Ishikawa (cell line): Measurements from ENCODE around the gene IBA57.
A peak's percentile ranks its signal among the peaks of the same experiment; 100 is the strongest.

Experiments used
- CEBPB ChIP-seq: IDR thresholded peaks from 2 replicates; pipeline ENCODE4 v1.6.1; 2012
- CREB1 ChIP-seq: IDR thresholded peaks from 2 replicates; pipeline ENCODE4 v1.6.1; 2012; ENCODE audit warnings: low read depth
- EGR1 ChIP-seq: IDR thresholded peaks from 2 replicates; pipeline ENCODE4 v1.6.1; 2012
- EP300 ChIP-seq: IDR thresholded peaks from 2 replicates; pipeline ENCODE4 v1.6.1; 2012; ENCODE audit warnings: borderline replicate concordance
- FOXM1 ChIP-seq: IDR thresholded peaks from 2 replicates; pipeline ENCODE4 v1.6.1; 2012; ENCODE audit warnings: low read depth, borderline replicate concordance
- NFIC ChIP-seq: IDR thresholded peaks from 2 replicates; pipeline ENCODE4 v1.6.1; 2012
- RAD21 ChIP-seq: IDR thresholded peaks from 2 replicates; pipeline ENCODE4 v1.6.1; 2012; ENCODE audit warnings: low read depth
- REST ChIP-seq: IDR thresholded peaks from 2 replicates; pipeline ENCODE4 v1.6.1; 2012; ENCODE audit warnings: low read depth, mild to moderate bottlenecking
- TAF1 ChIP-seq: IDR thresholded peaks from 2 replicates; pipeline ENCODE4 v1.6.1; 2012; ENCODE audit warnings: low read depth, mild to moderate bottlenecking
- TCF12 ChIP-seq: IDR thresholded peaks from 2 replicates; pipeline ENCODE4 v1.6.1; 2012; ENCODE audit warnings: low read depth
- TEAD4 ChIP-seq: IDR thresholded peaks from 2 replicates; pipeline ENCODE4 v1.6.1; 2012
- YY1 ChIP-seq: IDR thresholded peaks from 2 replicates; pipeline ENCODE4 v1.6.1; 2012; ENCODE audit warnings: low read depth
- ZBTB7A ChIP-seq: IDR thresholded peaks from 2 replicates; pipeline ENCODE4 v1.6.1; 2012; ENCODE audit warnings: low read depth
- TF ChIP-seq, protein P1 (sequence below): IDR thresholded peaks from 2 replicates; pipeline ENCODE4 v1.6.1; 2012
- TF ChIP-seq, protein P2 (sequence below): IDR thresholded peaks from 2 replicates; pipeline ENCODE4 v1.6.1; 2012

The IBA57 gene

GRCh38 chr1:228152918-228153258, 12.7 kb upstream of the IBA57 start:
- TF ChIP-seq, protein P1, sequence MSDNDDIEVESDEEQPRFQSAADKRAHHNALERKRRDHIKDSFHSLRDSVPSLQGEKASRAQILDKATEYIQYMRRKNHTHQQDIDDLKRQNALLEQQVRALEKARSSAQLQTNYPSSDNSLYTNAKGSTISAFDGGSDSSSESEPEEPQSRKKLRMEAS: no peak
- no peak for TF ChIP-seq CEBPB
- no peak for TF ChIP-seq EGR1
- no peak for TF ChIP-seq TEAD4
- no peak for TF ChIP-seq FOXM1
- TF ChIP-seq YY1: no peak
- no peak for TF ChIP-seq CREB1
- TF ChIP-seq NFIC: no peak
- TF ChIP-seq RAD21: no peak
- TF ChIP-seq REST: no peak
- TF ChIP-seq TCF12: no peak

- TF ChIP-seq TCF12 (no peak), YY1 (no peak), NFIC (no peak), RAD21 (no peak), EP300 (no peak), CEBPB (no peak), FOXM1 (no peak), EGR1 (no peak), CREB1 (no peak), ZBTB7A (no peak), TAF1 (no peak), REST (no peak), TEAD4 (no peak)
- TF ChIP-seq, protein P2, sequence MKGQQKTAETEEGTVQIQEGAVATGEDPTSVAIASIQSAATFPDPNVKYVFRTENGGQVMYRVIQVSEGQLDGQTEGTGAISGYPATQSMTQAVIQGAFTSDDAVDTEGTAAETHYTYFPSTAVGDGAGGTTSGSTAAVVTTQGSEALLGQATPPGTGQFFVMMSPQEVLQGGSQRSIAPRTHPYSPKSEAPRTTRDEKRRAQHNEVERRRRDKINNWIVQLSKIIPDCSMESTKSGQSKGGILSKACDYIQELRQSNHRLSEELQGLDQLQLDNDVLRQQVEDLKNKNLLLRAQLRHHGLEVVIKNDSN: no peak
- TF ChIP-seq, protein P1: no peak
Measured at GRCh38 chr1:228154021-228154669, 11.5 kb upstream of the IBA57 start.

DNA sequence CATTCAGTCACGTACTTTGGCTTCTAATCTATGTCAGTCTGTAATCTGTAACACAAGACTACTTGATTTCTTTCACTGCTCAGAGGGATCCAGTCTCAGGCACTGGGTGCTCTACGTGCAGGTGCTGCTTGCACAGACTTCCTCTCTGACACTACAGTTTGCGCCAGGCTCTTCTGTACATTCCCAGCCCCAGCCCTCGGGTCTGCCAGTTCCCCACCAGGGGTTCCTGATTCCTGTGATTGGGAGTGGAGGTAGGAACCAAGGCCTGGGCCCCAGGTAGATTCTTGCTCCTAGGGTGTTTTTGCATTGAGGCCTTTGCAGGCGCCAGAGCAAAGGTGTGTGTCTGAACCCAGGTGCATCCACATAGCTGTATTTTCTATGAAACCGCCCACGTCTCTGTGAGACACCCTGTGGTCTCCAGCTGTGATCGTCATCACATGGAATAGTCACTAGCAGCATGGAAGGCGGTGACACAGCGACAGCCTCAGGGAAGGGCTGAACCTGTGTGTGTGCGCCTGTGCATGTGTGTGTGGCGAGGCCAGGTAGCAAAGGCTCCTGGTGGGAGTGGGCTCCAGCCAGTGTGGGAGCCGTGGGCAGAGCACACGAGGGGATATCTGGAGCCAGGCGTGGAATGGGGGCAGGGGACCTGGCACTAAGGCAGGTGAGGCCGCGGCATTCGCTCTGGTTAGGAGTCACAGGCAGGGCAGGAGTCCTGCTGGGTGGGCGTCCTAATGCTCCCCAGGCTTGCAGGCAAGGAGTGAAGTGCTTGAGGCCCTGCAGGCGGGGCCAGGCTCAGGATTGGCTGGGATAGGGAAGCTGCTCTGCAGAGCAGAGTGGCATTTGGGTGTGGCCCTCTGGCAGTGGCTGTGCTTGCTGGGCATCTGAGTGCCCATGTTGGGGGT, 10.7 kb upstream of the IBA57 start:
- TF ChIP-seq EGR1: peak; percentile 81
- TF ChIP-seq ZBTB7A: peak; percentile 75
- TF ChIP-seq NFIC: peak; percentile 50; the same call in 1 of the 2 replicates
- no peak for TF ChIP-seq RAD21
- peak; percentile 73 for TF ChIP-seq TCF12
- no peak; the same call in 1 of the 2 replicates for TF ChIP-seq TEAD4
- TF ChIP-seq, protein P1: peak; percentile 78
- peak; percentile 56; the same call in 1 of the 2 replicates for TF ChIP-seq EP300

- no peak for TF ChIP-seq RAD21
- TF ChIP-seq YY1: no peak
- TF ChIP-seq TCF12: no peak
- no peak; the same call in 1 of the 2 replicates for TF ChIP-seq NFIC
- no peak for TF ChIP-seq CEBPB
- TF ChIP-seq, protein P1: no peak
- no peak for TF ChIP-seq EP300
- no peak for TF ChIP-seq EGR1
- no peak for TF ChIP-seq FOXM1
- TF ChIP-seq, protein P2: no peak
- TF ChIP-seq ZBTB7A: no peak; the same call in 1 of the 2 replicates
Measured at GRCh38 chr1:228155596-228156514, 9.7 kb upstream of the IBA57 start.
